Natural killer cell (primary cell): Measurements from ENCODE around the gene TPGS1. TPM values are rescaled to one million over a fixed set of nuclear protein-coding genes. Genes with fewer than 3 reads are reported as not detected.

Experiments used
- ATAC-seq, 3 donors: fragments of 150-1000 bp in 2 of 3; fragments of 200-7000 bp in 1 of 3; cut with Tn5 transposase; 1 replicate in 1 of 3; 2 replicates in 2 of 3; pipeline ENCODE4 v1.10.0; 2021; ENCODE audit warnings: mild to moderate bottlenecking in 2 of 3, moderate library complexity in 2 of 3
- DNase-seq, 2 donors: peaks; one replicate each; pipeline versions ENCODE4 v3.0.0 to v3.0.0-alpha.2; 2013 to 2021; ENCODE audit warnings: mixed read lengths in 1 of 2
- H3K27ac ChIP-seq: one replicate; pipeline ENCODE4 v1.5.1; 2013; ENCODE audit warnings: mild to moderate bottlenecking, low read length
- H3K27me3 ChIP-seq: one replicate; pipeline ENCODE4 v1.6.1; 2013; ENCODE audit warnings: low read length; ENCODE audit not compliant: control insufficient read depth, insufficient read depth
- H3K36me3 ChIP-seq: one replicate; pipeline ENCODE4 v1.6.1; 2013; ENCODE audit warnings: low read length; ENCODE audit not compliant: control insufficient read depth, insufficient read depth
- H3K4me1 ChIP-seq: one replicate; pipeline ENCODE4 v1.6.1; 2013; ENCODE audit warnings: low read length; ENCODE audit not compliant: control insufficient read depth, insufficient read depth
- H3K4me3 ChIP-seq: one replicate; pipeline ENCODE4 v1.5.1; 2013; ENCODE audit warnings: low read length
- H3K9me3 ChIP-seq: one replicate; pipeline ENCODE4 v1.6.1; 2013; ENCODE audit warnings: low read length; ENCODE audit not compliant: control insufficient read depth, insufficient read depth
- H3K27ac Mint-ChIP-seq, 2 donors: one replicate each; pipeline ENCODE4 v1.8.0; 2022; ENCODE audit warnings: mild to moderate bottlenecking in 2 of 2, mixed read lengths in 2 of 2, moderate library complexity in 1 of 2
- H3K27me3 Mint-ChIP-seq, 2 donors: one replicate each; pipeline ENCODE4 v1.8.0; 2022; ENCODE audit warnings: low read depth in 2 of 2, mixed read lengths in 2 of 2
- H3K36me3 Mint-ChIP-seq: one replicate; pipeline ENCODE4 v1.8.0; 2022; ENCODE audit warnings: mixed read lengths
- H3K4me1 Mint-ChIP-seq, 2 donors: one replicate each; pipeline ENCODE4 v1.8.0; 2022; ENCODE audit warnings: mixed read lengths in 2 of 2
- H3K4me3 Mint-ChIP-seq: one replicate; pipeline ENCODE4 v1.8.0; 2022; ENCODE audit warnings: mild to moderate bottlenecking, moderate library complexity, mixed read lengths
- H3K9me3 Mint-ChIP-seq, 2 donors: one replicate each; pipeline ENCODE4 v1.8.0; 2022; ENCODE audit warnings: mixed read lengths in 2 of 2
- CTCF ChIP-seq: fragments of 200-600 bp; IDR thresholded peaks from one replicate; pipeline ENCODE4 v1.8.0; 2022; ENCODE audit warnings: antibody characterized with exemption
- WGBS: methylation state at CpG from one replicate; pipeline ENCODE4 v1.1.7; 2013; ENCODE audit warnings: missing lambda C conversion rate; ENCODE audit not compliant: insufficient coverage; 5-methylcytosine and 5-hydroxymethylcytosine counted together
- intact Hi-C: fragments of 100-400 bp; cut with micrococcal nuclease; formaldehyde crosslinking; loops from one replicate; pipeline ENCODE4 v1.14.2; 2022
- total RNA-seq, 4 donors: library from RNA; stranded (reverse); fragments of 120-200 nt in 1 of 4; gene quantifications; one replicate each; pipeline versions ENCODE4 v1.2.3 to v1.2.4, GENCODE V29; 2013 to 2022

Gene TPGS1
- total RNA-seq, 3 donors from 2014 or later (not counting 1 experiment from before 2014, with no cell fraction given) = 18.7 to 20.6 (median 18.9) TPM

GRCh38 chr19:556611-557382 lies 49.5 kb downstream of the TPGS1 start:
- no peak overlapping the region for H3K27ac ChIP-seq
- H3K9me3 ChIP-seq = no peaks in the 10 kb centered on the region
- Mint-ChIP-seq H3K27ac (no peak overlapping the region), H3K4me1 (peaks cover 0 to 8% of the 10 kb centered on the region in 2 donors), H3K27me3 (no peaks in the 10 kb centered on the region), H3K9me3 (no peaks in the 10 kb centered on the region), H3K4me3 (no peak overlapping the region), H3K36me3 (no peaks in the 10 kb centered on the region)
- intact Hi-C loops = no loop called here
- DNase-seq = no peak
- 88% methylated on average over 31 of the region's 31 CpGs for WGBS
- no peak for ATAC-seq
- H3K27me3 ChIP-seq = no peaks in the 10 kb centered on the region
- peaks cover 8% of the 10 kb centered on the region for H3K4me1 ChIP-seq
- TF ChIP-seq CTCF = no peak
- no peaks in the 10 kb centered on the region for H3K36me3 ChIP-seq
- H3K4me3 ChIP-seq = no peak overlapping the region

GRCh38 chr19:558770-559439 lies 51.6 kb downstream of the TPGS1 start:
- intact Hi-C loops = no loop called here
- no peak for DNase-seq
- H3K36me3 ChIP-seq = no peaks in the 10 kb centered on the region
- Mint-ChIP-seq H3K4me3 (no peak overlapping the region), H3K27ac (no peak overlapping the region), H3K36me3 (no peaks in the 10 kb centered on the region), H3K27me3 (no peaks in the 10 kb centered on the region), H3K9me3 (no peaks in the 10 kb centered on the region), H3K4me1 (peaks cover 0 to 7% of the 10 kb centered on the region in 2 donors)
- H3K27ac ChIP-seq = no peak overlapping the region
- H3K4me1 ChIP-seq = peaks cover 8% of the 10 kb centered on the region
- ATAC-seq = no peak
- H3K4me3 ChIP-seq = no peak overlapping the region
- TF ChIP-seq CTCF = no peak
- 76% methylated on average over 19 of the region's 21 CpGs for WGBS
- no peaks in the 10 kb centered on the region for H3K9me3 ChIP-seq
- no peaks in the 10 kb centered on the region for H3K27me3 ChIP-seq

DNA sequence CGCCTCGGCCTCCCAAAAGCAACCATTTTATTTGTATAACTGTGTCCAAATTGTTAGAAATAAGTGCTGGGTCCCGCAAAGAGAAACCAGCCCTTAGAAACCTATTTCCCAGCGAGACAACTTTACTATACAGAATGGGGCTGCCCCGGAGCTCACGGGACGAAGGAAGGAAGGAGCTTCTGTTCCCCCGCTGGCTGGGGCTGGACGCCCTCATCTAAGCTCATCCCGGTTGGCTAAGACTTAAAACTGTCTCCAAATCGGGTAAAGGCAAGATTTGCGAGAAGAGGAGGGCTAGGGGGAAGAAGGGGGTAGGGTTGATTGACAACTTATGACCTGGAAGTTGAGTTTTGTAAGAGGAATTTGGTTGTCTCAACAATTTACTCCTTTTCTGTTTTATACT lies 52.8 kb downstream of the TPGS1 start:
- H3K27ac Mint-ChIP-seq = no peak overlapping the region
- peaks cover 0 to 7% of the 10 kb centered on the region in 2 donors for H3K4me1 Mint-ChIP-seq
- Histone ChIP-seq H3K36me3 (no peaks in the 10 kb centered on the region), H3K9me3 (no peaks in the 10 kb centered on the region), H3K4me3 (no peak overlapping the region), H3K27me3 (no peaks in the 10 kb centered on the region), H3K4me1 (peaks cover 8% of the 10 kb centered on the region), H3K27ac (no peak overlapping the region)
- no peak for DNase-seq
- no peaks in the 10 kb centered on the region for H3K36me3 Mint-ChIP-seq
- no peak for TF ChIP-seq CTCF
- H3K27me3 Mint-ChIP-seq = no peaks in the 10 kb centered on the region
- no peak overlapping the region for H3K4me3 Mint-ChIP-seq
- intact Hi-C loops = no loop called here
- 68% methylated on average over 12 of the region's 12 CpGs for WGBS
- H3K9me3 Mint-ChIP-seq = no peaks in the 10 kb centered on the region
- ATAC-seq = no peak
